ENCODE results near the gene PPP1R10.

The PPP1R10 gene

DNA sequence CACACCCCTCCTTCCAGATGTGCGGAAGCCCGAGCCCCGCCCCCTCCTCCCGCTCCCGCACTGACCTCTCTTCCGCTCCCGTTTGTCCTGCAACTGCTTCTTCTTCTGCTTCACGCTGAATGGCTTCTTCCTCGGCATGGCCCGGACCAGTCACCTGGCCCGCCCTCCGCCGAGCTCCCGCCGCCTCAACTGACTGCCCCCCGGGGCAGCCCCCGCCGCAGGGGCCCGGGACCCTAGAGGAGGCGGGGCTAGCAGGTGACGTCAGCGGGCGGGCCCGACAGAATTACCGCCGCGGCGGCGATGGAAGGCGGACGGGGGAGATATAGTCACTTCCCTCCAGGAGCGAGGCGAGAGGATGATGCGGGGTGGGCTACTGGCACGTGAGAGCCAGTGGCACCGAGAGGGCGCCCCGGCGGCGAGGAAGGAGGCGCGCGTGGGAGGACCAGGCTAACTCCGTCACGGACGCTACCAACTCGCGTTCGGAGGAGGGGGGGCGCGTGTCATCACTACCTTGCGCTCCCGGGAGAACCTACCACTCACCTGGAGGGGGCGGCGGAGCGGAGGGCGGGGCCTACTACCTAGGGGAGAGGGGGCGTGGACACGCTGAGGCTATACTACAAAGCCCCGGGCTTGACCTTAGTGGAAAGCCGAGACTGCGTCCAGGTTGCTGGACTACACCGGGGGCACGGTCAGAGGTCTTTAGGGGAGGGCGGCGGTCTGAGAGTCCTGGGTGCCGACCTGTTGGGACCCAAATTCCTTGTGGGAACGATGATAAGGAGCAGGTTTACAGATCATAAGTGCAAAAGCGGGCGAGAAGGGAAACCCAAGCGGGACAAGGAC is 60.8 kb downstream of the PPP1R10 start, which contains the start of gene GNL1:
TSS of gene GNL1 (minus strand) at position 424 of the 840 bp plus-strand sequence. CDS start at position 138, 286 bp downstream.
- peak; percentile 64 for DNase-seq (ENCODE audit: low read depth)

DNA sequence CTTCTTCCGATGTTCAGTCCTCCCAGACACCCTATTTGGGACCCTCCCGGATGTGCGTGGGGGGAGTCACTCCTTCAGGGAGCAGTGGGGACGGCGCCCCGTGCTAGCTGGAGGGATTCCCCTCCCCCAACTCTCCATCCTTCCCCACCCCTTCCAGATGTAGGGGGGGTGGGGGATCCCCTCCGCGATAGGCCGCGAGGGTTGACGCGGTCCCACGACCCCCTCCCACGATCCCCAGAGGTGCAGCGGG is 61.3 kb downstream of the PPP1R10 start:
- peak; percentile 13 for DNase-seq (ENCODE audit: low read depth)

DNA sequence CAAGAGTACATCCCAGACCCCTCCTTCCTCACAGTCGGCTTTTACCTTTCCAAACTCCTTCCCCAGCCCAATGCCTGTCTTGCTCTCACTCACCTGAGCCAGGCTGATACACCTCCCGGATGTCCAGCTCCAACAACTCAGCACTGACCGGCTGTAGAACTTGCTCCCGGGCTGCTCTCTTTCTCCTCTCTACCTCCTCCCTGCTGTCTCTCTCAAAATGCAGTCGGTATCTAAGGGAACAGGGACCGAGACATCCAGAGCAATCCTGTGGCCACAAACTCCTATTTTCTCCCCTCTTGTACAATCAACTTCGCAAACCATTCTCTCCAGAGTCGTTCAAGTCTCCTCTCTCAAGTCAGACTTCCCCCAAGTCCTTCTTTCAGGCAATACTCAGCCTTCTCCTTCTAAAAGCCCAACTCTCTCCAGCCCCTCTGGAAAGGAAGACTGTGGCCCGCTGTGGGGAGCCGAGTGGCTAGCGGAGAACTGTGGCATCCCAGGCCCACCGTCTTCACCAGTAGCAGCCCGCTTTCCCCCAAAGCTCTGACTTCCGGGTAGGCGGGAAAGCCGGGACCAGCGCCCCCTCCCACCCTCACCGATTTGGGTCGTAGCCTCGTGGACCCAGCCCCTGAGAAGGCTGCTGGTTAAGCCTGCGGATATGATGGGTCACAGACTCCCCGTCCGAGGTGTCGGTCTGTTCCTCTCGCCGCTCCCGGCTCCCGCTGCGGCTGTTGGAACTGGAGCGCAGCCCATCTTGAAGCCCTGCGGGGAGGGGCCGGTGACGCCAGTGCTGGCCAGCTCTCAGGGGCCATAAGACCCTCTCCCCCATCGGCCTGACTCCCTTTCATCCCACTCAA is 61.9 kb downstream of the PPP1R10 start:
- DNase-seq (ENCODE audit: low read depth): no peak

DNA sequence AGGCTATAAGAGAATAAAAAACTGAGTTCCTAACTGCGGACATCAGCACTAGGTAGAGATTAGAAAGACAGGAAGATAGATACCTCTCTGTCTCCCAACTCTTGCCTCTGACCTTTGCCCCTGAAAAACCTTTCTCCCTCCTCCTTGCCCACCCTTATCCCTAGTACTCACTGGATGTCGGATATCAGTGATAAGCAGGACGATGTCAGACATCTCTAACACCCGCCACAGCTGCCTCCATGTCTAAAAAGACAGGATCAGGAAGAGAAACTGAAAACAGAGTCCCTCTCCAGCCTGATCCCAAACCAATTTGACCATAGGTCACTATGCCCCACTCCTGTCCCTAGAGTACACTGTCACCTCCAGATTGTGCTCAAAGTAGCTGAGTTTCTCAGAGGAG is 62.6 kb downstream of the PPP1R10 start:
- no peak for DNase-seq (ENCODE audit: low read depth)

Measured in HS-5 (cell line).